ENCODE measurements around the gene OGDH.

Gene OGDH

DNA sequence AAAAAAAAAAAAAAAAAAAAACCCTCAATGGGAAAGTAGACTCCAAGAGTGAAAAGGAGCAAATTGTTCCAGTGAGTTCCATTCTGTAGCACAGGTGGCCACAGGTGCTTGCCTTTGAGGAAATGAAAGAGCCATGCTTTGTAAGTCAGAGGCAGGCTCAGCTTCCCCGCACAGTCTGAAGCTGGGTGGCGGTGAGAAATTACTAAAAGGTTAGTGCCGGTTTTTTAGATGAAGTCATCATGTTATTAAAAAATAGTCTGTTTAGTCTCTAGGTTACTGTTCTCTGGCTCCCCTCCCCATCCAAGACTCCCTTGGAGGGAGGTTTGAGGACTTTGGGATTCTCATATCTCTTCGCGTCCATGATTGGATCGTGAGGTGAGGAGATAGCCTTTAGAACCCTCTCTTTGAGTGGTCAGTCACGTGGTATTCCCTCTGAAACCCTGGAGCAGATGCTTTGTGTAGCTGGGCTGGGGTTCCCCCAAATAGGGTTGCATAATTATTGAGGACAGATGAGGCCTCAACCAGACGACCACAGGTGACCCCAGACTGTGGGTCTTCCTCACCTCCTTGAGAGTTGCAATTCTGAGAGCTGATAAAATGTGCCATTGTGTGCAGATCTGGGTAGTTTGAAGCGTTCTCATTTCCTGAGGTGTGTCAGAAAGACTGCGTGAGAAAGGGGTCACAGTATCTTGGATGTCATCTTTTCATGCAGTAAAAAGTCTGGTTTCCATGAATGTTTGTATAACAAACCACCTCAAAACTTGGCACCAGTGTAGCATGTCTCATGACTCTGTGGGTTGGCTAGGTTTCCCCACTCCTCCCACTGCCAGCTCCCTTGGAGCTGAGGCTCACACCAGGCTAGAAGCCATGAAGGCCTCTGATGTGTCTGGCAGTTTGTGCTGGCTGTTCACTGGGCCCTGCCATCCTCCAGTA, 27.1 kb downstream of the OGDH start:
- ChIA-PET CTCF (no interaction called here), POLR2A (interaction anchor here (0.6 to 2.2 kb wide), 3 partner anchors 9 to 477 kb away, joined by 3 to 4 read pairs (median 3); partner anchors contain the start of gene H2AZ2)
- peak overlapping the region; percentile 24 for H3K27ac ChIP-seq (ENCODE audit: extremely low read depth, low read depth, low read length)
- peak; percentile 53 for TF ChIP-seq EGR2 (tag by site-specific recombination; IDR thresholded peaks at IDR 0.05; ENCODE audit: low read depth)
- TF ChIP-seq, protein P1, sequence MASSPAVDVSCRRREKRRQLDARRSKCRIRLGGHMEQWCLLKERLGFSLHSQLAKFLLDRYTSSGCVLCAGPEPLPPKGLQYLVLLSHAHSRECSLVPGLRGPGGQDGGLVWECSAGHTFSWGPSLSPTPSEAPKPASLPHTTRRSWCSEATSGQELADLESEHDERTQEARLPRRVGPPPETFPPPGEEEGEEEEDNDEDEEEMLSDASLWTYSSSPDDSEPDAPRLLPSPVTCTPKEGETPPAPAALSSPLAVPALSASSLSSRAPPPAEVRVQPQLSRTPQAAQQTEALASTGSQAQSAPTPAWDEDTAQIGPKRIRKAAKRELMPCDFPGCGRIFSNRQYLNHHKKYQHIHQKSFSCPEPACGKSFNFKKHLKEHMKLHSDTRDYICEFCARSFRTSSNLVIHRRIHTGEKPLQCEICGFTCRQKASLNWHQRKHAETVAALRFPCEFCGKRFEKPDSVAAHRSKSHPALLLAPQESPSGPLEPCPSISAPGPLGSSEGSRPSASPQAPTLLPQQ (tag by site-specific recombination; IDR thresholded peaks at IDR 0.05): 0 out of 2 replicates have a peak, but pooled peaks have one; percentile 30
- TF ChIP-seq, protein P2, sequence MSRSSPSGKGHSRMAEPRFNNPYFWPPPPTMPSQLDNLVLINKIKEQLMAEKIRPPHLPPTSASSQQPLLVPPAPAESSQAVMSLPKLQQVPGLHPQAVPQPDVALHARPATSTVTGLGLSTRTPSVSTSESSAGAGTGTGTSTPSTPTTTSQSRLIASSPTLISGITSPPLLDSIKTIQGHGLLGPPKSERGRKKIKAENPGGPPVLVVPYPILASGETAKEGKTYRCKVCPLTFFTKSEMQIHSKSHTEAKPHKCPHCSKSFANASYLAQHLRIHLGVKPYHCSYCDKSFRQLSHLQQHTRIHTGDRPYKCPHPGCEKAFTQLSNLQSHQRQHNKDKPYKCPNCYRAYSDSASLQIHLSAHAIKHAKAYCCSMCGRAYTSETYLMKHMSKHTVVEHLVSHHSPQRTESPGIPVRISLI (tag by site-specific recombination; IDR thresholded peaks at IDR 0.05): 0 out of 2 replicates have a peak, but pooled peaks have one; percentile 63
- no peak for TF ChIP-seq ZNF138 (tag by site-specific recombination; IDR thresholded peaks at IDR 0.05; ENCODE audit: borderline replicate concordance)
- TF ChIP-seq, protein P3, sequence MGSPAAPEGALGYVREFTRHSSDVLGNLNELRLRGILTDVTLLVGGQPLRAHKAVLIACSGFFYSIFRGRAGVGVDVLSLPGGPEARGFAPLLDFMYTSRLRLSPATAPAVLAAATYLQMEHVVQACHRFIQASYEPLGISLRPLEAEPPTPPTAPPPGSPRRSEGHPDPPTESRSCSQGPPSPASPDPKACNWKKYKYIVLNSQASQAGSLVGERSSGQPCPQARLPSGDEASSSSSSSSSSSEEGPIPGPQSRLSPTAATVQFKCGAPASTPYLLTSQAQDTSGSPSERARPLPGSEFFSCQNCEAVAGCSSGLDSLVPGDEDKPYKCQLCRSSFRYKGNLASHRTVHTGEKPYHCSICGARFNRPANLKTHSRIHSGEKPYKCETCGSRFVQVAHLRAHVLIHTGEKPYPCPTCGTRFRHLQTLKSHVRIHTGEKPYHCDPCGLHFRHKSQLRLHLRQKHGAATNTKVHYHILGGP (tag by site-specific recombination; IDR thresholded peaks at IDR 0.05): 0 out of 2 replicates have a peak, but pooled peaks have one; percentile 34
- TF ChIP-seq ZFHX2 (tag by site-specific recombination; conservative IDR thresholded peaks at IDR 0.05): peak; percentile 85
- no peak for TF ChIP-seq ZNF37A (tag by site-specific recombination; IDR thresholded peaks at IDR 0.05)
- TF ChIP-seq ZNF366 (tag by site-specific recombination; conservative IDR thresholded peaks at IDR 0.05): peak; percentile 41; the same call in 1 of the 2 replicates
- 0 out of 2 replicates have a peak, but pooled peaks have one; percentile 20 for TF ChIP-seq SP7 (tag by site-specific recombination; IDR thresholded peaks at IDR 0.05)
- TF ChIP-seq ZNF600 (tag by site-specific recombination; IDR thresholded peaks at IDR 0.05): peak; percentile 56; the same call in 1 of the 2 replicates
- no peak for TF ChIP-seq ZNF248 (tag by site-specific recombination; IDR thresholded peaks at IDR 0.05)
- TF ChIP-seq, protein P4, sequence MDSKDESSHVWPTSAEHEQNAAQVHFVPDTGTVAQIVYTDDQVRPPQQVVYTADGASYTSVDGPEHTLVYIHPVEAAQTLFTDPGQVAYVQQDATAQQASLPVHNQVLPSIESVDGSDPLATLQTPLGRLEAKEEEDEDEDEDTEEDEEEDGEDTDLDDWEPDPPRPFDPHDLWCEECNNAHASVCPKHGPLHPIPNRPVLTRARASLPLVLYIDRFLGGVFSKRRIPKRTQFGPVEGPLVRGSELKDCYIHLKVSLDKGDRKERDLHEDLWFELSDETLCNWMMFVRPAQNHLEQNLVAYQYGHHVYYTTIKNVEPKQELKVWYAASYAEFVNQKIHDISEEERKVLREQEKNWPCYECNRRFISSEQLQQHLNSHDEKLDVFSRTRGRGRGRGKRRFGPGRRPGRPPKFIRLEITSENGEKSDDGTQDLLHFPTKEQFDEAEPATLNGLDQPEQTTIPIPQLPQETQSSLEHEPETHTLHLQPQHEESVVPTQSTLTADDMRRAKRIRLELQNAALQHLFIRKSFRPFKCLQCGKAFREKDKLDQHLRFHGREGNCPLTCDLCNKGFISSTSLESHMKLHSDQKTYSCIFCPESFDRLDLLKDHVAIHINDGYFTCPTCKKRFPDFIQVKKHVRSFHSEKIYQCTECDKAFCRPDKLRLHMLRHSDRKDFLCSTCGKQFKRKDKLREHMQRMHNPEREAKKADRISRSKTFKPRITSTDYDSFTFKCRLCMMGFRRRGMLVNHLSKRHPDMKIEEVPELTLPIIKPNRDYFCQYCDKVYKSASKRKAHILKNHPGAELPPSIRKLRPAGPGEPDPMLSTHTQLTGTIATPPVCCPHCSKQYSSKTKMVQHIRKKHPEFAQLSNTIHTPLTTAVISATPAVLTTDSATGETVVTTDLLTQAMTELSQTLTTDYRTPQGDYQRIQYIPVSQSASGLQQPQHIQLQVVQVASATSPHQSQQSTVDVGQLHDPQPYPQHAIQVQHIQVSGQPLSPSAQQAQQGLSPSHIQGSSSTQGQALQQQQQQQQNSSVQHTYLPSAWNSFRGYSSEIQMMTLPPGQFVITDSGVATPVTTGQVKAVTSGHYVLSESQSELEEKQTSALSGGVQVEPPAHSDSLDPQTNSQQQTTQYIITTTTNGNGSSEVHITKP (tag by site-specific recombination; IDR thresholded peaks at IDR 0.05): peak; percentile 70
- H3K36me3 ChIP-seq (ENCODE audit: control insufficient read depth in 2 of 2, insufficient read depth in 1 of 2, low read length in 2 of 2): peaks cover 0 to 4% of the 10 kb centered on the region in 2 experiments; a peak in 1 of 3 replicates
- no peak overlapping the region for H3K4me3 ChIP-seq (ENCODE audit: low read depth, low read length)
- H3K4me1 ChIP-seq (ENCODE audit: control insufficient read depth, insufficient read depth, low read length): peaks cover 13% of the 10 kb centered on the region
- H3K9me3 ChIP-seq (ENCODE audit: control insufficient read depth, insufficient read depth, low read depth, low read length): no peaks in the 10 kb centered on the region

DNA sequence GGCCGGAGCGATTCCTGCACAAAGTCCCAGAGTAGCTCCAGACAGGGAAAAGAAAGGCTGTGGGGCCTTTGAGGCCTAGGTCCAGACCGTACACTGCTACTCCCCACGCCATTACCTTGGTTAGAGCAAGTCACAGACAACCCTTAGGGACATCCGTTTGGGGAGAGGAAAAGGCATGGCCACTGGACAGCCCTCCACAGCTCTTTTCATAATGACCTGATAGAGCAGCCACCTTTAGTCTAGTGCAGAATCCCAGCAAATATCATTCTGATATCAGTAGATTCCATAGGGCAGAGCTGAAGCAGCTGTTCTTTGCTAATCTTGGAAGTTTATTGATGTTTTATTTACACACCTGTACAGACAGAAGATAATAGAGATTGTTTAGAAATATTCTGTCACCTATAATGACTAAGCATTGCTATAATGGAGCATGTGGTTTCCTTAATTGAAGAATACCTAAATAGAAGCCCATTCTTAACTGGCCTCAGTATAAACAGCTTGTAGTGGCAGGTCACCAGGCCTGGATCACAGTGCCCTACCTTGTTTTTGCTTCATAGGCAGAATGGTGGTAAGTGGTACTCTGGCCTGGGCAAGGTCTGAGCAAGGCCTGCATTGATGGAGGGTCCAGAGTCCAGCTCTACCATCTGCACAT, 27.9 kb downstream of the OGDH start:
- H3K4me3 ChIP-seq (ENCODE audit: low read depth, low read length): no peak overlapping the region
- TF ChIP-seq, protein P5, sequence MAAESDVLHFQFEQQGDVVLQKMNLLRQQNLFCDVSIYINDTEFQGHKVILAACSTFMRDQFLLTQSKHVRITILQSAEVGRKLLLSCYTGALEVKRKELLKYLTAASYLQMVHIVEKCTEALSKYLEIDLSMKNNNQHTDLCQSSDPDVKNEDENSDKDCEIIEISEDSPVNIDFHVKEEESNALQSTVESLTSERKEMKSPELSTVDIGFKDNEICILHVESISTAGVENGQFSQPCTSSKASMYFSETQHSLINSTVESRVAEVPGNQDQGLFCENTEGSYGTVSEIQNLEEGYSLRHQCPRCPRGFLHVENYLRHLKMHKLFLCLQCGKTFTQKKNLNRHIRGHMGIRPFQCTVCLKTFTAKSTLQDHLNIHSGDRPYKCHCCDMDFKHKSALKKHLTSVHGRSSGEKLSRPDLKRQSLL (tag by site-specific recombination; IDR thresholded peaks at IDR 0.05): no peak
- TF ChIP-seq ZNF155 (tag by site-specific recombination; IDR thresholded peaks at IDR 0.05) (no peak), ZNF335 (tag by site-specific recombination; conservative IDR thresholded peaks at IDR 0.05) (peak; percentile 80), ZBTB48 (tag by site-specific recombination; IDR thresholded peaks at IDR 0.05) (0 out of 2 replicates have a peak, but pooled peaks have one; percentile 17)
- peak overlapping the region; percentile 47 for H3K27ac ChIP-seq (ENCODE audit: extremely low read depth, low read depth, low read length)
- no peaks in the 10 kb centered on the region for H3K36me3 ChIP-seq (ENCODE audit: control insufficient read depth in 2 of 2, insufficient read depth in 1 of 2, low read length in 2 of 2)
- ChIA-PET CTCF (no interaction called here), POLR2A (interaction anchor here (0.6 to 2.2 kb wide), 5 partner anchors 10 to 476 kb away, joined by 3 to 4 read pairs (median 3); partner anchors contain the start of genes DDX56, H2AZ2 and OGDH)
- peaks cover 19% of the 10 kb centered on the region for H3K4me1 ChIP-seq (ENCODE audit: control insufficient read depth, insufficient read depth, low read length)
- H3K9me3 ChIP-seq (ENCODE audit: control insufficient read depth, insufficient read depth, low read depth, low read length): no peaks in the 10 kb centered on the region
